ENCODE data around the gene CACNA1E.

The CACNA1E gene

GRCh38 chr1:181772714-181773113, 289.4 kb downstream of the CACNA1E start:
- TF ChIP-seq POLR2A (IDR thresholded peaks at IDR 0.05; ENCODE audit: extremely low read depth, insufficient read length) (no peak), CTCF (IDR thresholded peaks at IDR 0.05; ENCODE audit: low read depth, low read length) (no peak), MYC (IDR thresholded peaks at IDR 0.05; ENCODE audit: low read depth, low read length) (no peak)
- TF ChIP-seq, protein P1, sequence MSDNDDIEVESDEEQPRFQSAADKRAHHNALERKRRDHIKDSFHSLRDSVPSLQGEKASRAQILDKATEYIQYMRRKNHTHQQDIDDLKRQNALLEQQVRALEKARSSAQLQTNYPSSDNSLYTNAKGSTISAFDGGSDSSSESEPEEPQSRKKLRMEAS (IDR thresholded peaks at IDR 0.05; ENCODE audit: low read depth, low read length) = no peak
- no peak for DNase-seq (ENCODE audit: low read depth)
- H3K4me3 ChIP-seq (ENCODE audit: low read depth, low read length) = no peak overlapping the region

DNA sequence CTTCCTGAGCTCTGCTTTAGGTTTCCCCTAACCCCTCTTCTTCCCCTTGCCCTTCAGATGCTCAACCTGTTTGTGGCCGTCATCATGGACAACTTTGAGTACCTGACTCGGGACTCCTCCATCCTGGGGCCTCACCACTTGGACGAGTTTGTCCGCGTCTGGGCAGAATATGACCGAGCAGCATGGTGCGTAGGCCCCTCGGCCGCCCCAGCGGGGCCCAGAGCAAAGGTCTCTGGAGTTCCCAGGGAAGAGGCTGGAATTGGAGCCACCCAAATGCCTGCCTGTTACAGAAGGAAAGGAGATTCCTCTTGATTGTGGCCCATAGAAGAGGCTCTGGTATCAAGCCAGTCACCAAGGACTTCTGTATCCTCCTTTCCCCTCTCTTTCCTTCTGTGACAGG, 292.7 kb downstream of the CACNA1E start:
- no peak for TF ChIP-seq MYC (IDR thresholded peaks at IDR 0.05; ENCODE audit: low read depth, low read length)
- TF ChIP-seq CTCF (IDR thresholded peaks at IDR 0.05; ENCODE audit: low read depth, low read length) = no peak
- no peak for TF ChIP-seq POLR2A (IDR thresholded peaks at IDR 0.05; ENCODE audit: extremely low read depth, insufficient read length)
- TF ChIP-seq, protein P1 (IDR thresholded peaks at IDR 0.05; ENCODE audit: low read depth, low read length) = no peak
- DNase-seq (ENCODE audit: low read depth) = no peak
- no peak overlapping the region for H3K4me3 ChIP-seq (ENCODE audit: low read depth, low read length)

- TF ChIP-seq POLR2A (IDR thresholded peaks at IDR 0.05; ENCODE audit: extremely low read depth, insufficient read length) = no peak
- TF ChIP-seq, protein P1 (IDR thresholded peaks at IDR 0.05; ENCODE audit: low read depth, low read length) = no peak
- TF ChIP-seq CTCF (IDR thresholded peaks at IDR 0.05; ENCODE audit: low read depth, low read length) = no peak
- no peak for TF ChIP-seq MYC (IDR thresholded peaks at IDR 0.05; ENCODE audit: low read depth, low read length)
- H3K4me3 ChIP-seq (ENCODE audit: low read depth, low read length) = no peak overlapping the region
- DNase-seq (ENCODE audit: low read depth) = no peak
These were observed 294.0 kb downstream of the CACNA1E start for GRCh38 chr1:181777286-181777685.

DNA sequence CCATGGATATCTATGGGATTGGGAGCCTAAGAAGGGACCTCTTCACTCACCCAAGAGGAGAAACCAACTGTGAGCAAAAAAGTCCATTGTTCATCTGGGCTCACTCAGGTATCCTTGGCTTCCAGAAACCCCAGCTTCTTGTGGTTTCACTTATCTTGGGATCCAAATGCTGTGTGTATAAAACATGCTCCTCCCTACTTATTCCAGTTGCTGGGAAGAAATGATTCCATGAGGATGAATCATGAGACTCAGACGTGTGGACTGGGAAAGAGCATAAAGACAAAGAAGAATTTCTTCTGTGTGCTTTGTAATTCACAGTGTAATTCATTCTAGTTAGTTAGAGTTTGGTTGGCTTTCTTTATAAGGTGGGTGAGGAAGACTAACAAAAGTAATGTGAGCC, 294.5 kb downstream of the CACNA1E start:
- TF ChIP-seq, protein P1 (IDR thresholded peaks at IDR 0.05; ENCODE audit: low read depth, low read length) = no peak
- no peak for TF ChIP-seq POLR2A (IDR thresholded peaks at IDR 0.05; ENCODE audit: extremely low read depth, insufficient read length)
- no peak for TF ChIP-seq MYC (IDR thresholded peaks at IDR 0.05; ENCODE audit: low read depth, low read length)
- no peak for TF ChIP-seq CTCF (IDR thresholded peaks at IDR 0.05; ENCODE audit: low read depth, low read length)
- no peak for DNase-seq (ENCODE audit: low read depth)

GRCh38 chr1:181778640-181779260, 295.4 kb downstream of the CACNA1E start:
- TF ChIP-seq MYC (IDR thresholded peaks at IDR 0.05; ENCODE audit: low read depth, low read length) (no peak), POLR2A (IDR thresholded peaks at IDR 0.05; ENCODE audit: extremely low read depth, insufficient read length) (no peak), CTCF (IDR thresholded peaks at IDR 0.05; ENCODE audit: low read depth, low read length) (no peak)
- TF ChIP-seq, protein P1 (IDR thresholded peaks at IDR 0.05; ENCODE audit: low read depth, low read length) = no peak
- no peak overlapping the region for H3K4me3 ChIP-seq (ENCODE audit: low read depth, low read length)
- no peak for DNase-seq (ENCODE audit: low read depth)

More for the DNA sequence above, 294.5 kb downstream of the CACNA1E start:
- H3K4me3 ChIP-seq (ENCODE audit: low read depth, low read length) = no peak overlapping the region
